ENCODE data around the gene TDRD9. TPM values are rescaled to one million over a fixed set of nuclear protein-coding genes. Genes with fewer than 3 reads are reported as not detected.

Gene TDRD9
- polyA plus RNA-seq, 1 experiment, result 2.2 TPM

GRCh38 chr14:103935102-103935501 lies 6.8 kb downstream of the TDRD9 start:
- no peak for TF ChIP-seq CTCF (IDR thresholded peaks at IDR 0.05; ENCODE audit: insufficient read depth, low read depth, low read length)
- Histone ChIP-seq H3K27me3 (ENCODE audit: control insufficient read depth, insufficient read depth, low read length) (peaks cover 2% of the 10 kb centered on the region), H3K36me3 (ENCODE audit: control insufficient read depth, insufficient read depth, low read length) (no peaks in the 10 kb centered on the region), H3K4me3 (ENCODE audit: low read depth, low read length) (no peak overlapping the region)
- DNase-seq (ENCODE audit: low read depth), result no peak
- CTCF ChIA-PET, result interaction anchor here (1.2 kb wide), 1 partner anchor 12 kb away, joined by 3 read pairs; no protein-coding TSS in a partner anchor
- POLR2A ChIA-PET, result no interaction called here

GRCh38 chr14:103941462-103941861 lies 13.2 kb downstream of the TDRD9 start:
- no peak for DNase-seq (ENCODE audit: low read depth)
- no peak for TF ChIP-seq CTCF (IDR thresholded peaks at IDR 0.05; ENCODE audit: insufficient read depth, low read depth, low read length)
- Histone ChIP-seq H3K36me3 (ENCODE audit: control insufficient read depth, insufficient read depth, low read length) (no peaks in the 10 kb centered on the region), H3K27me3 (ENCODE audit: control insufficient read depth, insufficient read depth, low read length) (peaks cover 4% of the 10 kb centered on the region), H3K4me3 (ENCODE audit: low read depth, low read length) (no peak overlapping the region)
- ChIA-PET CTCF (interaction anchor here (1.2 to 2.7 kb wide), 2 partner anchors 10 to 13 kb away, joined by 4 to 7 read pairs; partner anchors contain the start of gene TDRD9), POLR2A (no interaction called here)

DNA sequence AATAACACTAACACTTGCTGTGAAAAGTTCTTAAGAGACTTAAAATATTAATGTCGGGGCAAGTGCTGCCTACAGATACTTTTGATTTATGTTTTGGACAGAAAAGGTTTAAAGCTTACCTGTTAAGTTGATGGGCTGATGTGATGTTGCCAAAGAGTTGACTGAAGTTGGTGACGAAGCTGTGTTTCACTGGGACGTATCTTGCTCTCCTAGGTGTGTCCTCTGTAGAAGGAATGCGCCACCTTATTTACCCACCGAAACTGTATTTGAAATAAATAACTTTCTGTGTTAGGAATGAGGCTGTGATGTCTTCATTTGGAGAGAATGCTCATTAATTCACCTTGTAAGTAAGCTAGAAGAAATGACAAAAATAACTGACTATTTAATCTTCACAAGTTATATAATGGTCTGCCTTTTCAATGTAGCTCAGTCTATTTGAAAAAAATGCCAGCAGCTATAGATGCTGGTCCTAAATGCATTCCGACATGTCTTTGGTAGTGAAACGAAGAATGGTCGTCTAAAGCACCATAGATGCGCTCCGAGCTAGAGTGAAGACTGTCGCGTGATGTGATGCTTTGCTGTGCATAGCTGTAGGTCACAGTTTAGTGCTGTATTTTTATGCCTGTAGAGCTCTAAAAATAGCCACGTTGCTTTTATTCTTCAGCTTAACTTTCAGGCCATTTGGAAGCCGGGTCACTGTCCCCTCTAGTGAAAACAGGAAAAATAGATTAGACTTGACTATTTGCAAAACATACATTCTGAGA lies 13.9 kb downstream of the TDRD9 start, which contains the start of gene RD3L:
Gene RD3L (minus strand): TSS at position 557 of the 764 bp plus-strand sequence. CDS start 834 bp downstream, outside the sequence.
- POLR2A ChIA-PET, result no interaction called here
- TF ChIP-seq CTCF (IDR thresholded peaks at IDR 0.05; ENCODE audit: insufficient read depth, low read depth, low read length), result no peak

GRCh38 chr14:103943673-103944072 lies 15.4 kb downstream of the TDRD9 start:
- ChIA-PET POLR2A (no interaction called here), CTCF (no interaction called here)
- DNase-seq (ENCODE audit: low read depth), result no peak
- Histone ChIP-seq H3K27me3 (ENCODE audit: control insufficient read depth, insufficient read depth, low read length) (peaks cover 3% of the 10 kb centered on the region), H3K36me3 (ENCODE audit: control insufficient read depth, insufficient read depth, low read length) (no peaks in the 10 kb centered on the region), H3K4me3 (ENCODE audit: low read depth, low read length) (no peak overlapping the region)
- TF ChIP-seq CTCF (IDR thresholded peaks at IDR 0.05; ENCODE audit: insufficient read depth, low read depth, low read length), result no peak

More for the DNA sequence above, 13.9 kb downstream of the TDRD9 start, which contains the start of gene RD3L:
- Histone ChIP-seq H3K4me3 (ENCODE audit: low read depth, low read length) (no peak within 1 kb of the TSS), H3K27me3 (ENCODE audit: control insufficient read depth, insufficient read depth, low read length) (peaks cover 4% of the 10 kb centered on the region), H3K36me3 (ENCODE audit: control insufficient read depth, insufficient read depth, low read length) (no peaks in the 10 kb centered on the region)
- DNase-seq (ENCODE audit: low read depth), result no peak
- CTCF ChIA-PET, result interaction anchor here (1.2 to 2.7 kb wide), 4 partner anchors 11 to 20 kb away, joined by 3 to 7 read pairs (median 4); partner anchors contain the start of gene TDRD9

GRCh38 chr14:103946975-103947374 lies 18.7 kb downstream of the TDRD9 start:
- no peak for DNase-seq (ENCODE audit: low read depth)
- ChIA-PET POLR2A (no interaction called here), CTCF (interaction anchor here (1.3 kb wide), 1 partner anchor 36 kb away, joined by 3 read pairs; no protein-coding TSS in a partner anchor)

More at GRCh38 chr14:103946975-103947374, 18.7 kb downstream of the TDRD9 start:
- no peak overlapping the region for H3K4me3 ChIP-seq (ENCODE audit: low read depth, low read length)
- peaks cover under 1% of the 10 kb centered on the region; the same call in 1 of the 2 replicates for H3K27me3 ChIP-seq (ENCODE audit: control insufficient read depth, insufficient read depth, low read length)
- no peak for TF ChIP-seq CTCF (IDR thresholded peaks at IDR 0.05; ENCODE audit: insufficient read depth, low read depth, low read length)
- no peaks in the 10 kb centered on the region for H3K36me3 ChIP-seq (ENCODE audit: control insufficient read depth, insufficient read depth, low read length)
